ENCODE data around the gene UGT1A6.
"Not testable (repeated sequence)": the region's sequence is repeated elsewhere in the genome, so short reads cannot be mapped to it uniquely, and the experiment has no call there.

UGT1A6 gene

DNA sequence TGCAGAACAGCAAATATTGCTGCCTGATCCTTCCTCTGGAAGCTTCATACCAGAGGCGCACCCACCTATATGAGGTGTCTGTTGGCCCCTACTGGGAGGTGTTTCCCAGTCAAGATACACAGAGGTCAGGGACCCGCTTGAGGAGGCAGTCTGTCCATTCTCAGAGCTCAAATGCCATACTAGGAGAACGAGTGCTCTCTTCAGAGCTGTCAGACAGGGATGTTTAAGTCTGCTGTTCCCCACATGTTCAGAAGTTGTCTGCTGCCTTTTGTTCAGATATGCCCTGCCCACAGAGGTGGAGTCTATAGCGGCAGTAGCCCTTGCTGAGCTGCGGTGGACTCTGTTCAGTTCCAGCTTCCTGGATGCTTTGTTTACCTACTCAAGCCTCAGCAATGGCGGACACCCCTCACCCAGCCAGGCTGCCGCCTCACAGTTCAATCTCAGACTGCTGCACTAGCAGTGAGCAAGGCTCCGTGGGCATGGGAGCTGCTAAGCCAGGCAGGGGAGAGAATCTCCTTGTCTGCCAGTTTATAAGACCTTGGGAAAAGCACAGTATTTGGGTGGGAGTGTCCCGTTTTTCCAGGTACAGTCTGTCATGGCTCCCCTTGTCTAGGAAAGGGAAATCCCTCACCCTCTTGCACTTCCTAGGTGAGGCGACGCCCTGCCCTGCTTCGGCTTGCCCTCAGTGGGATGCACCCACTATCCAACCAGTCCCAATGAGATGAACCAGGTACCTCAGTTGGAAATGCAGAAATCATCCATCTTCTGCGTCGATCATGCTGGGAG, 44.4 kb downstream of the UGT1A6 start:
- not testable (repeated sequence) for DNase-seq

DNA sequence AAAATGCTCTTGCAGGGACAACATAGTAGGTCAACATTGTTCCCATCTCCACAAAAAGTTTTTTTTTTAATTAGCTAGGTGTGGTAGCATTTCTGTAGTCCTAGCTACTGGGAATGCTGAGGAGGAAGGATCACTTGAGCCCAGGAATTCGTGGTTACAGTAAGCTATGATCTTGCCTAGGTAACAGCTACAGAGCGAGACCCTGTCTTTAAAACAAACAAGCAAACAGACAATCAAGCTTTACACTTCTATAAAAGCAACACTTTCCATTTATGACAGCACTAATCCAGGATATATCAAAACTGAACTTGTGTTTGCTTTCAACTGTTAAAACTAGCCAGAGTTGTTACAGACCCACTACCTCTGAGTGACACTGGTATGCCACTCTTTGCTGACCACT, 48.2 kb downstream of the UGT1A6 start:
- DNase-seq: no peak

DNA sequence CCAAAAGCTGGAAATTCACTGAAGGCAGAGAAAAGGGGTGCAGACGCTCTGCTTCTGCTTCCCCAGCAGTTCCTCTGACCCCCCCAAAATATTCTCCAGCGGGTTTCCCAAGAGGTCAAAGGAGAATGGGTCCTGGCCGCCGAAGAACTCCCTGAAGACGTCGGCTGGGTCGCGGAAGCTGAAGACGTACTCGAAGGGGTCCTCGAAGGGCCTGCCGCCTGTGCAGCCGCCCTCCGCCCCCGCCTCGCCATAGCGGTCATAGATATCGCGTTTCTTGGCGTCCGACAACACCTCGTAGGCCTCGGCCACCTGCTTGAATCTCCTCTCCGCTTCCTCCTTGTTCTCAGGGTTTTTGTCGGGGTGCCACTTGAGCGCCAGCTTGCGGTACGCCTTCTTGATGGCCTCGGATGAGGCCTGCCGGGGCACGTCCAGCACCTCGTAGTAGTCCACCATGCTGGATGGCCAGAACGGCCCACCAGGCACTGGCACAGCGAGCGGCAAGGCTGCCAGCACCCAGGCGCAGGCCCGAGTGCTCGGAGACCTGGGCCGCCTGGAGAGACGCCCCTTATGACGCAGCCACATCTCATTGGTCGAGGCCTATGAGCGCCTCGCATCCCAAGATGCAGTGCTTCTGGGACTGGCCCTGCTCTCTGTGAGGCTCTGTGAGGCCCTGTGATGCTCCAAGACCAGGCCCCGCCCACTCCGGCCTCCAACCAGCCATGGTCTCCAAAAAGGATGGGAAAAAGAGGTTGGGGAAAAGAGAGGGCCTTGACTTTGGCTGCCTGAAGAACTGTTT, 51.0 kb downstream of the UGT1A6 start:
- DNase-seq: no peak

DNA sequence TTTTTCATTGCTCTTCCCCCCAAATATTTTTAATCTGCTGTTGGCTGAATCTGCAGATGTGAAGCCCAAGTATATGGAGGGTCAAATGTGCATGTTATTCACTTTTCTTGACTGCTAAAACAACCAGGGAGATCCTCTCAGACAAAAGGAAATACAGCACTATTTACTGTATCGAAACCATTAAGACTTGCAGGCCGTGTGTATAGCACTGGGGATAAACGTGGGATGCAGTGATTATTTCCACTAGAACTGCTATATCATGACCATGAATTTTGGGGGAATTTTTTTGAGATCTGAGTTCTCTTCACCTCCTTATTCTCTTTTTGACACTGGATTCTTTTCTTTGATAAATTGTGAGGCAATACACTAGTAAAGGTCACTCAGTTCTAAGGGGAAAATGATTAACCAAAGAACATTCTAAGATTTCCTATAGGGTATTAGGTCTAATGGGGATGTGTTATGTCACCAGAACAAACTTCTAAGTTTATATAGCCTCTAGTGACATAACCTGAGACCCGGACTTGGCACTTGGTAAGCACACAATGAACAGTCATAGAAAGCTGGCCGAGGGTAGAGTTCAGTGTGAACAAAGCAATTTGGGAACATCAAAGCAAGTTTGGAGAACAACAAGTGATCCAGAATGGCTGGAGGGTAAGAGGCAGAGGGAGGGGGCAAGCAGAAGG, 52.5 kb downstream of the UGT1A6 start:
- no peak for DNase-seq

DNA sequence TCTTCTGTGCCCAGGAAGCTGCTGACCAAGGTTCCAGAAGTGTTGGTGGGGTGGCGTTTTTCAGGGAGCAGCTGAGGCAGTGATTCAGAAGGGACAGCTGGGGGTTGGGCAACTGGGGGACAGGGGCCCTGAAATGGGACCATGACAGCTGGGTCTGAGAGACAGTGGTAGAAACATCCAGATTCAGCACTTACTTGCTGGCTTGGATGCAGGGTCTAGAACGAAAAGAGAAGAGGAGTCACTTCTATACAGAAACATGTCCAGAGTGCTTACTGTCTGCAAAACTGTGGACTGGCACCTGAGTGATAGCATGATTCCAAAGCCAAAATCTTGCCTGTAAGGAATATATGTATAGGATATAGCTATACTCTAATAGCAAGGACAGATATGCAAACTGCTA, 53.1 kb downstream of the UGT1A6 start:
- not testable (repeated sequence) for DNase-seq

DNA sequence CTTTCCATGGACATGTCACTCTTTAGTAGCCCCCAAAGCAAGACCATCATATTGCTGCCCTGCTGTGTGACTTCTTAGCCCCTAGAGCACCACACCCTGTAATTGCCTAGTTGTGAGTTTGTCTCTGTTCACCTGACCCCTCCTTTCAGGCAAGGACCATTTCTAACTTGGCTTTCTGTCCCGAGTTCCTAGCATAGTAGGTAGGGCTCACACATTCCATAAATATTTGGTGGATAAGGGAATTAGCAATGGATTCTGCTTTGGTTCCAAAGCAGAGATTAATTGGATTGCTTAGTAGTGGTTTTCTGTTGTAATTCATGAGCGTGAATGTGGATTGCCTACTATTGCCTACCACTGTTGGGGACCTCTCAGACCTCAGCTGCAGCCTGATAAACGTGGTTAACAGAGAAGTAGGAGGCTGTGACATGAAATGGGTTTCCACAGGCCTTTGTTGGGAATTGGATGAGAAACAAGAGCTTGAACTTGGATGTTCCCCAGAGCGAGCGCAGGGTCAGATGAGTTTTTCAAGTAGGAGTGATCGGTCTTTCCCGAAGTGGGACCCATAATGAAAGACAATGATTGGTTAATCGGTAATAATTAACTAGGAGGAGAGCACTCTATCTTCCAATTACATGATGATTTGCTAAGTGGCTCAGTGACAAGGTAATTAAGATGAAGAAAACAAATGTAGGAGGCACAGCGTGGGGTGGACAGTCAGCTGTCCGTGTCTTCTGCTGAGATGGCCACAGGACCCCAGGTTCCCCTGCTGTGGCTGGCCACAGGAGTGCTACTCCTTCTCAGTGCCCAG, 54.0 kb downstream of the UGT1A6 start:
- no peak for DNase-seq

DNA sequence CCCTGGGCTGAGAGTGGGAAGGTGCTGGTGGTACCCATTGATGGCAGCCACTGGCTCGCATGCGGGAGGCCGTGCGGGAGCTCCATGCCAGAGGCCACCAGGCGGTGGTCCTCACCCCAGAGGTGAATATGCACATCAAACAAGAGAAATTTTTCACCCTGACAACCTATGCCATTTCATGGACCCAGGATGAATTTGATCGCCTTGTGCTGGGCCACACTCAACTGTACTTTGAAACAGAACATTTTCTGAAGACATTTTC, 54.5 kb downstream of the UGT1A6 start:
- DNase-seq: no peak

DNA sequence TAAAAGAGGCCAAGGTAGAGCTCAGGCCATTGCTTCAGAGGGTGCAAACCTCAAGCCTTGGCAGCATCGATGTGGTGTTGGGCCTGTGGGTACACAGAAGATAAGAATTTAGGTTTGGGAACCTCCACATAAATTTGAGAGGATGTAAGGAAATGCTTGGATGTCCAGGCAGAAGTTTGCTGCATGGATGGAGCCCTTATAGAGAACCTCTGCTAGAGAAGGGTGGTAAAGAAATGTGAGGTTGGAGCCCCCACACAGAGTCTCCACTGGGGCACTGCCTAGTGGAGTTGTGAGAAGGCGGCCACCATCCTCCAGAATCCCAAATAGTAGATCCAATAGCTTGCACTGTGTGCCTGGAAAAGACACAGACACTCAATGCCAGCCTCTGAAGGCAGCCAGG, 58.0 kb downstream of the UGT1A6 start:
- DNase-seq: not testable (repeated sequence)

DNA sequence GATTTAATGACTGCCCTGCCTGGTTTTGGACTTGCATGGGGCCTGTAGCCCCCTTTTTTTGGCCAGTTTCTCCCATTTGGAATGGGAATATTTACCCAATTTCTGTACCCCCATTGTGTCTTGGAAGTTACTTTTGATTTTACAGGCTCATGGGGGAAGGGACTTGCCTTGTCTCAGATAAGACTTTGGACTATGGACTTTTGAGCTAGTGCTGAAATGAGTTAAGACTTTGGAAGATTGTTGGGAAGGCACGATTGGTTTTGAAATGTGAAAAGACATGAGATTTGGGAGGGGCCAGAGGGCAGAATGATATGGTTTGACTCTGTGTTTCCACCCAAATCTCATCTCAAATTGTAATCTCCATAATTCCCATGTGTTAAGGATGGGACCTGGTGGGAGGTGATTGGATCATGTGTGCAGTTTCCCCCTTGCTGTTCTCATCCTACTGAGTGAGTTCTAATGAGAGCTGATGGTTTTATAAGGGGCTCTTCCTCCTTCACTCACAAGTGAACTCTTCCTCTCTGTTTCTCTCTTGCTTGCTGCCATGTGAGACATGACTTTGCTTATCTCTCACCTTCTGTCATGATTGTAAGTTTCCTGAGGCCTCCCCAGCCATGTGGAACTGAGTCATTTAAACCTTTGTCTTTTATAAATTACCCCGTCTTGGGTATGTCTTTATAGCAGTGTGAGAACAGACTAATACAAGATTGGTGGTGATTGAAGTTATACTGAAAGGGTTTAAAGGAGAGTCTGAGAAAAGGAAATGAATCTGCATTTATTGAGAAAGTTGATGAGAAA, 58.7 kb downstream of the UGT1A6 start:
- not testable (repeated sequence) for DNase-seq

DNA sequence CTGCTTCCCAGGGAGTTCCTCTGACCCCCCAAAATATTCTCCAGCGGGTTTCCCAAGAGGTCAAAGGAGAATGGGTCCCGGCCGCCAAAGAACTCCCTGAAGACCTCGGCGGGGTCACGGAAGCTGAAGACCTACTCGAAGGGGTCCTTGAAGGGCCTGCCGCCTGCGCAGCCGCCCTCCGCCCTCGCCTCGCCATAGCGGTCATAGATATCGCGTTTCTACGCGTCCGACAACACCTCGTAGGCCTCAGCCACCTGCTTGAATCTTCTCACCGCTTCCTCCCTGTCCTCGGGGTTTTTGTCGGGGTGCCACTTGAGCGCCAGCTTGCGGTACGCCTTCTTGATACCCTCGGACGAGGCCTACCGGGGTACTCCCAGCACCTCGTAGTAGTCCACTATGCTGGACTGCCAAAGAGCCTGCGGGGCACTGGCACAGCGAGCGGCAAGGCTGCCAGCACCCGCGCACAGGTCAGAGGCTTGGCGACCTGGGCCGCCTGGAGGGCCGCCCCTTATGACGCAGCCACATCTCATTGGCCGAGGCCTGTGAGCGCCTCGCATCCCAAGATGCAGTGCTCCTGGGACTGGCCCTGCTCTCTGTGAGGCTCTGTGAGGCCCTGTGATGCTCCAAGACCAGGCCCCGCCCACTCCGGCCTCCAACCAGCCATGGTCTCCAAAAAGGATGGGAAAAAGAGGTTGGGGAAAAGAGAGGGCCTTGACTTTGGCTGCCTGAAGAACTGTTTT, 62.4 kb downstream of the UGT1A6 start:
- no peak for DNase-seq

DNA sequence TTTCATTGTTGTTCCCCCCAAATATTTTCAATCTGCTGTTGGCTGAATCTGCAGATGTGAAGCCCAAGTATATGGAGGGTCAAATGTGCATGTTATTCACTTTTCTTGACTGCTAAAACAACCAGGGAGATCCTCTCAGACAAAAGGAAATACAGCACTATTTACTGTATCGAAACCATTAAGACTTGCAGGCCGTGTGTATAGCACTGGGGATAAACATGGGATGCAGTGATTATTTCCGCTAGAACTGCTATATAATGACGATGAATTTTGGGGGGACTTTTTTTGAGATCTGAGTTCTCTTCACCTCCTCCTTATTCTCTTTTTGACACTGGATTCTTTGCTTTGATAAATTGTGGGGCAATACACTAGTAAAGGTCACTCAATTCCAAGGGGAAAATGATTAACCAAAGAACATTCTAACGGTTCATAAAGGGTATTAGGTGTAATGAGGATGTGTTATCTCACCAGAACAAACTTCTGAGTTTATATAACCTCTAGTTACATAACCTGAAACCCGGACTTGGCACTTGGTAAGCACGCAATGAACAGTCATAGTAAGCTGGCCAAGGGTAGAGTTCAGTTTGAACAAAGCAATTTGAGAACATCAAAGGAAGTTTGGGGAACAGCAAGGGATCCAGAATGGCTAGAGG, 63.9 kb downstream of the UGT1A6 start:
- no peak for DNase-seq

DNA sequence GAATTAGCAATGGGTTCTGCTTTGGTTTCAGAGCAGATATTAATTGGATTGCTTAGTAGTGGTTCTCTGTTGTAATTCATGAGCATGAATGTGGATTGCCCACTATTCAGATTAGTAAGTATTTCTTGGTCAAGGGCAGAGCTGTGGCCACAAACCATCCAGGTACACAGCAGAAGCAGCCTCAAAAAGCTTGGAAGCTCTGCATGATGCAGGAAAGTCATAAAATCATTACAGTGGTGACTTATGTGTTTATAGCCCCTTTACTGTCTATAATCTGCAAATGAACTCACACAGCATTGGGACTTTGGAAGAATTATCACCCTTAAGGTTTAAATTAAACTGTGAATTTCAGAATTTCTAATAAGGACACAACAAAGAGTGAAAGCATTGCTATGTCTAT, 65.5 kb downstream of the UGT1A6 start:
- DNase-seq: no peak

DNA sequence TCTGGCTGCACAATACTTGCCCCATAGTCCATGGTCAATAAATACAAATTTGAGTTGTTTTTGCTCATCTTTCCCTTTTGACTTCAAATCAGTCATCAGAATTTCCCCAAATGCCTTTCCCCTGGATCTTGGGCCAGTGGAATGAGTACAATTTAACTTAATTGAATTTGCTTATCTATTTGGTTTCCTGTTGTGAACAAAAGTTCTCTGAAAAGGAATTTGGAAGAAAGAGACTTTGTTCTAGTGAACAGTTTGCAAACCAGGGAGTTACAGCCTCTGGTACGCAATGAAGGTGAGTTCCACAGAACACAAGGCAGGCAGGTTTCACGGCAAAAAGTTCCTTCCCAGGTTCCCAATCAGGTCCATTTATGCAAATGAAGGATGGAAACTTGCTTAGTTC, 66.2 kb downstream of the UGT1A6 start:
- DNase-seq: no peak

DNA sequence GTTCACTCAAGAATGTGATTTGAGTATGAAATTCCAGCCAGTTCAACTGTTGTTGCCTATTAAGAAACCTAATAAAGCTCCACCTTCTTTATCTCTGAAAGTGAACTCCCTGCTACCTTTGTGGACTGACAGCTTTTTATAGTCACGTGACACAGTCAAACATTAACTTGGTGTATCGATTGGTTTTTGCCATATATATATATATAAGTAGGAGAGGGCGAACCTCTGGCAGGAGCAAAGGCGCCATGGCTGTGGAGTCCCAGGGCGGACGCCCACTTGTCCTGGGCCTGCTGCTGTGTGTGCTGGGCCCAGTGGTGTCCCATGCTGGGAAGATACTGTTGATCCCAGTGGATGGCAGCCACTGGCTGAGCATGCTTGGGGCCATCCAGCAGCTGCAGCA, 67.4 kb downstream of the UGT1A6 start, which contains the start of gene UGT1A1:
Gene UGT1A1, plus strand, starts transcription at position 228 of the 400 bp plus-strand sequence. Its CDS starts 18 bp downstream, at position 246.
- no peak for DNase-seq

DNA sequence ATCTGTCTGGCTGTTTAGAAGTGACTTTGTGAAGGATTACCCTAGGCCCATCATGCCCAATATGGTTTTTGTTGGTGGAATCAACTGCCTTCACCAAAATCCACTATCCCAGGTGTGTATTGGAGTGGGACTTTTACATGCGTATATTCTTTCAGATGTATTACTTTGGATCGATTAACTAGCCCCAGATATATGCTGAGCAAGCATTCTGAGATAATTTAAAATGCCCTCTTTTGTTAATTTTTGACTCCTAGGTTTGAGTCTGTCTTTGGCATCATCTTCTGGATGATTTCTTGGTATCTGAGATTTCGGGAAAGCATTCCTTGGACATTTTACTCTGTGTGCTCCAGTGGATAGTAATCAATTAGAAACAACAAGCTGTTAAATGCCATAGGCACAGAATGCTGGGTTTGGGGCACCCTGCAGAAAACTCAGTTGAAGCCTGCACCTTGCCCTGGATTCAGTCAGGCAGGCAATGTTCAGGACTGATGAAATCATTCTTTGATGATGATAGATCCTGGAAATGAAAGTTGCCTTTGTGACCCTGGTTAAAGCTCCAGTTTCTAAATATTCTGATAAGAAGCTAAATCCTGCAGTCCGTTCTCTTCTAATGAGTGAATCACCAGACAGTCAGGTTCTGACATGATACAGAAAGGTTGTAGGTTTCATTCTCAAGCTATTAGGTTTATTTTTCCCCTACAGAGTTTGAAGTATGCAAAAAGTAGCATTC, 68.5 kb downstream of the UGT1A6 start:
- DNase-seq: no peak

DNA sequence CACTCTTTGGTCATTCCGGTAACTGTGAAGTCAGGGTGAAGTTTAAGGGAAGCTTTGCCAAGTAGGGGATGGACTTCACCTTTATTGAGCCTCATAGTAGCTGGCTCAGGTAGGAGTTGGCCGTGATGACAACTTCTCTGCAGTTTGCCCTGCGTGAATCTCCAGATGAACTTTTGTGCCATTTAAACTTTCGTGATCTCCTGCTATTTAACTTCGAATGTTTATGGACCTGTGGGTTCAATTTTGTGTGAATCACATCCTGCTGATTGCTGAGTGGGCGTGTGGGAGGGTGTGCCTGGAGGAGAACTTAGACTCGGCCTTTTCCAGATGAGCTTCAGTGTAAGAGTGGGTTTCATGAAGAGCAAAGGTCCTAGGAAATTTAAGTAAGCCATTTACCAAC, 71.6 kb downstream of the UGT1A6 start:
- no peak for DNase-seq

DNA sequence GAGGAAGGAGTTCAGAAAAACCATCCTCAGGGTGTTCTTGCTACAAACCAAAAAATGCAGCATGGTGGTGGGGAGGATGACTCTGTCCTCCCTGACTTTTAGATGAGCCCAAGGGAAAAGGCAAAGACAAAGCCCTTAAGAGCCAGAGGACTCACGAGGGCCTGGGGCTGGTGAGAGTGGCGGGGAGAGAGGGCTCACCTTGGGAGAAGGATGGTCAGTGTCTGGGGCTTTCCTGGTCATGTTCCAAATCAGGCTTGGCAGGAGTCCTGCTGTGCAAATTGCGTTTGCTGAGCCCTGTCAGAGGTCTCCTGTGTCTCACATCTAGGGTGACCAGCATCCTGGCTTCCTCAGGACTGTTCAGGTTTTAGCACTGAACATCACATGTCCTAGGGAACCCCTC, 72.1 kb downstream of the UGT1A6 start:
- DNase-seq: no peak

DNA sequence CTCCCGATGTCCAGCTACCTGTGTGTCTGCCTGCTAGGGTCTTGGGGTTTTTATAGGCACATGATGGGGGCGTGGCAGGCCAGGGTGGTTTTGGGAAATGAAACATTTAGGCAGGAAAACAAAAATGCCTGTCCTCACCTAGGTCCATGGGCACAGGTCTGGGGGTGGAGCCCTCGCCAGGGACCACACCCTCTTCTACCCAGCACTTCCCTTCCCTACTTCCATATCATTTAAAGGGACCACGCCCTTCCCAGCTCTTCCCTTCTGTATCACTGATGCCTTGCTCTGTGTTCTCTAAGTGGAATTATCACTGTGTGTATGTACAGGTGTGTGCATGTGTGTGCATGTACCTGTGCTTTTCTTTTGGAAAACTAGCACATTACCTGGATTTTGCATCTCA, 73.7 kb downstream of the UGT1A6 start:
- DNase-seq: no peak

DNA sequence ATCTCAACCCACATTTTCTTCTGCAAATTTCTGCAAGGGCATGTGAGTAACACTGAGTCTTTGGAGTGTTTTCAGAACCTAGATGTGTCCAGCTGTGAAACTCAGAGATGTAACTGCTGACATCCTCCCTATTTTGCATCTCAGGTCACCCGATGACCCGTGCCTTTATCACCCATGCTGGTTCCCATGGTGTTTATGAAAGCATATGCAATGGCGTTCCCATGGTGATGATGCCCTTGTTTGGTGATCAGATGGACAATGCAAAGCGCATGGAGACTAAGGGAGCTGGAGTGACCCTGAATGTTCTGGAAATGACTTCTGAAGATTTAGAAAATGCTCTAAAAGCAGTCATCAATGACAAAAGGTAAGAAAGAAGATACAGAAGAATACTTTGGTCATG, 75.4 kb downstream of the UGT1A6 start:
- DNase-seq: no peak

DNA sequence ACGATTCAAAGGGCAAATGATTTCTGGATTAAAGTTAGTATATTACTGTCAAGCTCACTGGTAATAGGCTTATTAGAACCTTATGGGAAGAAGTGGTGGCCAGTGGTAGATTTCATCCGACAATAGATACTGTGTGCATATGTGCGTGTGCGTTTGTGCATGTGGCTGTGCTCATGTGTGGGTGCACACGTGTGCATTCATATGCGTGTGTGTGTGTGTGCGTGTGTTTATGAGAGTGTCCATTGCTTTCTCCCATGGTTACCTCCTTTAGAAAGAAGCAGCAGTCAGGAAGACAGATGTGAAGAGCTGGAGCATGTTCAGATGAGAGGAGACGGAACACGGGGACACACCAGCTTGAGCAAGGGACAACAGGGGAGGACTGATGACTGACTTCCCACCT, 76.6 kb downstream of the UGT1A6 start:
- no peak for DNase-seq

Measured in activated naive CD4-positive, alpha-beta T cell treated with anti-CD3 and anti-CD28 coated beads, Interleukin-2, amount 50 U/mL, for 16 hours (primary cell).